Measurements from ENCODE around the gene OR6S1. TPM values are rescaled to one million over a fixed set of nuclear protein-coding genes. Genes with fewer than 3 reads are reported as not detected.
A peak's percentile ranks its signal among the peaks of the same experiment; 100 is the strongest.

The OR6S1 gene
- total RNA-seq, 1 donor from 2014 or later = not detected

DNA sequence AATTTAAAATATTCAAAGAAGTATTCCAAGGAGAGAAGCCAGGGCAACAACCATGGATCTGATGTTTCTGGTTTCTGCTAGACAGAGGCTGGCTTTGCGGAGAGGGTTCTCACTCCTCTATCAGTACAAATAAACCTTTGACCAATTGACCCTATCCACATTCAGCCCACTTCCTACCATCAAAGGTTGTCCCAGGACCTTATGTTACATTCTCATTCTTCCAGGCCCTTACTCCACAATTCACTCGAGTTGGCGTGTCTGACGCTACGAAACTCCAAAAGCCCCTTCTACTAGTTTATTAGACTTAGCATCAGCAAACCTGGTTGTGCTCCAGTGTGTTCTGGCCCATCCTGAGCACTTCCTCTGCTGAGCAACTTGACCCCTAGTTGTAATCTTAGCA is 25.5 kb downstream of the OR6S1 start:
- DNase-seq (no peak), ATAC-seq (no peak)
- no peak overlapping the region for H3K4me3 ChIP-seq
- intact Hi-C loops (cut with DNase I) = loop anchor here (10.0 kb wide), 1 partner anchor 69 kb away; the partner anchor contains the start of genes ANG and RNASE4
- H3K27me3 ChIP-seq = no peaks in the 10 kb centered on the region
- H3K9me3 ChIP-seq = no peaks in the 10 kb centered on the region
- TF ChIP-seq, protein P1, sequence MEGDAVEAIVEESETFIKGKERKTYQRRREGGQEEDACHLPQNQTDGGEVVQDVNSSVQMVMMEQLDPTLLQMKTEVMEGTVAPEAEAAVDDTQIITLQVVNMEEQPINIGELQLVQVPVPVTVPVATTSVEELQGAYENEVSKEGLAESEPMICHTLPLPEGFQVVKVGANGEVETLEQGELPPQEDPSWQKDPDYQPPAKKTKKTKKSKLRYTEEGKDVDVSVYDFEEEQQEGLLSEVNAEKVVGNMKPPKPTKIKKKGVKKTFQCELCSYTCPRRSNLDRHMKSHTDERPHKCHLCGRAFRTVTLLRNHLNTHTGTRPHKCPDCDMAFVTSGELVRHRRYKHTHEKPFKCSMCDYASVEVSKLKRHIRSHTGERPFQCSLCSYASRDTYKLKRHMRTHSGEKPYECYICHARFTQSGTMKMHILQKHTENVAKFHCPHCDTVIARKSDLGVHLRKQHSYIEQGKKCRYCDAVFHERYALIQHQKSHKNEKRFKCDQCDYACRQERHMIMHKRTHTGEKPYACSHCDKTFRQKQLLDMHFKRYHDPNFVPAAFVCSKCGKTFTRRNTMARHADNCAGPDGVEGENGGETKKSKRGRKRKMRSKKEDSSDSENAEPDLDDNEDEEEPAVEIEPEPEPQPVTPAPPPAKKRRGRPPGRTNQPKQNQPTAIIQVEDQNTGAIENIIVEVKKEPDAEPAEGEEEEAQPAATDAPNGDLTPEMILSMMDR (IDR thresholded peaks at IDR 0.05) = no peak
- peaks cover 9% of the 10 kb centered on the region for H3K4me1 ChIP-seq
- H3K27ac ChIP-seq = no peak overlapping the region
- H3K36me3 ChIP-seq = no peaks in the 10 kb centered on the region

DNA sequence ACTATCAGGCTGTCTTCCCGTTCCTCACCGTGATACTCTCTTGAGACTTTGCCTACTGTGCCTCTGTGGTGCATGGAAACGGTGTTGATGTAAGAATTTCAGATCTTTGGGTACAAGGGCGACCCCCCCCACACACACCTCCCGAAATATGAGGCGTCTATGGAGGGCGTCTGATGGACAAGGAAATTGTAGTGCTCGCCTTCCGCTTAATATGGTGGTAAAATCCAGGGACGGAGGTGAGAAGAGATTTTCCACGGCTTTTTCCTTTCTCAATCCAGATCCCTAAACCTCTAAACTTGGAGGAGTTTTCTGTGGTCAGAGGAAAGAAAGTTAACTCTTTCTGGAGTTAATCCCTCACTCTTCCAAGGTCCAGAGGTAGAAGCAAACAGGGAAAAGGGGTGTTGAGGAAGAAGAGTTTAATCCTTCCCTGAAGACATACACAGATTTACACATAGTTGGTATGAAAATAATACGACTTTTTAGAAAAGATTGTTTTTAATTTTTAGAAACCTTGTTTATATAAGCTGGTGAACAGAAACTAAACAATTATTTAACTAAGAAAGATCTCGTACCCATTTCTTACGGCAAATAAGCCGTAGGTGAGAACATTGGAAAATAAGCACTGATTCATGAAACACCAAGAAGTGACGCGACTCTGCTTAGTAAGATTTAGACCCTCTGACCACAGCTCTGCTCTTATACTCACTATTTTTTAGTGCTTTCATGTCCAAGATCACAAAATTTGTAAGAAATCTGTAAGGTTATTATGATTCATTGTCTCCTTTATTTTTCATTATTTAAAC is 27.3 kb downstream of the OR6S1 start:
- Histone ChIP-seq H3K4me3 (peak overlapping the region; percentile 58), H3K4me1 (peaks cover 18% of the 10 kb centered on the region), H3K36me3 (no peaks in the 10 kb centered on the region), H3K27me3 (no peaks in the 10 kb centered on the region), H3K27ac (peak overlapping the region; percentile 63), H3K9me3 (no peaks in the 10 kb centered on the region)
- DNase-seq (no peak), ATAC-seq (peak; percentile 1)
- intact Hi-C loops (cut with DNase I) = loop anchor here (10.0 kb wide), 1 partner anchor 71 kb away; the partner anchor contains the start of genes ANG and RNASE4
- TF ChIP-seq, protein P1 (IDR thresholded peaks at IDR 0.05) = no peak

DNA sequence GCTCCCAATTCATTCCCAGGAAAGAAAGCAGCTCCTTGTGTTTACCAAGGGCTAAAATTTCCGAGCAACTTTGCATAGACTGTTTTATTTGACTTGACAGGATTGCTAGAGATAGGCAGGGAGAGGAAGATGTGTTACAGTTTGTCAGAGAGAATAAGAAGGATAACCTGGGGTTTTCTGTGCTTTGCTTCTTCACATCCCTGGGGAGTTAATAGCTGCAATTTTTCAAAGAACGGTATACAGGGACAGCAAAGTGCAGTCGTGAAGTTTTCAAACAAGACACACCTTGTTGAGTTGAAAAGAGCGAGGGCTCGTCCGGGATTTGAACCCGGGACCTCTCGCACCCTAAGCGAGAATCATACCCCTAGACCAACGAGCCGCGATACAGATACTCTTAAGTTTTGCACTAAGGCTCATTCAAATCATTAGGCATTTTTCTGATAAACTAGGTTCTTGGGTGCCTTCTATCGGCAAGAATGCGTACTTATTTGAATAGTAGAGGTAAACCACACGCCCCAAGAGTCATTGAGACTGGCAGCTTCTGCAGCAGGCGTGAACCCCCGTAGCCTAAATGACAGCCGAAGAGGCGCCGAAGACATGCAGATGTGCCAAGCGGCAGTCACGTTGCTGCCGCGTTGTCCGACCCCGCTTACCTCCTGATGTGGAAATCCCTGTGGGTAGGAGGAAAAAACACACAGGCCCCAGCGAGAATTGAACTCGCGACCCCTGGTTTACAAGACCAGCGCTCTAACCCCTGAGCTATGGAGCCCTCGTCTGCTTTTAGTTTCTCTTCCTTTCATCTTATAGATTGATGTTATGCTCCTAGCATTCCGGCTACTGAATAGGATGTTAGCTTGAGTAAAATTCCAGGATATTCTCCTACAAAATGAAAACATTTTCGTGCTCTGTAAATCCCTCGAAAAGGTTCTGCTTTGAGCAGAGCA is 28.1 kb downstream of the OR6S1 start:
- TF ChIP-seq, protein P1 (IDR thresholded peaks at IDR 0.05) = peak; percentile 74
- H3K9me3 ChIP-seq = no peaks in the 10 kb centered on the region
- peak; percentile 83 for DNase-seq
- peak; percentile 92 for ATAC-seq
- no peaks in the 10 kb centered on the region for H3K36me3 ChIP-seq
- intact Hi-C loops (cut with DNase I) = loop anchor here (10.0 kb wide), 1 partner anchor 71 kb away; the partner anchor contains the start of genes ANG and RNASE4
- H3K4me1 ChIP-seq = peaks cover 18% of the 10 kb centered on the region
- peak overlapping the region; percentile 63 for H3K27ac ChIP-seq
- H3K27me3 ChIP-seq = no peaks in the 10 kb centered on the region
- peak overlapping the region; percentile 58 for H3K4me3 ChIP-seq

DNA sequence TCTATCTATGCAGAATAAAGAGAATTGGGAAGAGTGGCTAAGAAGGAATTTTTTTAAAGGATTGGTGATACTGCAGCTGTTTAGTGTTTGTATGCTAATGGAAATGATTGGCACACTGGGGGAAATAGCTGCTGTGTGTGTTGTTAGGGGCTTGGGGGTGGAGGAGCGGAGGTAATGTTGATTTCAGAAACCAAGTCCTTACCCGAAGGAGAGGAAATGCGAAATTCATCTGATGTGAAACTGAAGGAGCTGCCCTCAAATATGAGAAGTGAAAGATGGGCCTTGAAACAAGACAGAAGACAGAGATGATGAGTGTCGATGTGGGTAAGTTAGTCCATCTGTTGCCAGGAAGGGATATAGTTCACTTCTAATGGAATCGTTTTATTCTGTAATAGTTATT is 29.1 kb downstream of the OR6S1 start:
- intact Hi-C loops (cut with DNase I) = loop anchor here (10.0 kb wide), 1 partner anchor 72 kb away; the partner anchor contains the start of genes ANG and RNASE4
- no peak overlapping the region for H3K27ac ChIP-seq
- no peak for ATAC-seq

DNA sequence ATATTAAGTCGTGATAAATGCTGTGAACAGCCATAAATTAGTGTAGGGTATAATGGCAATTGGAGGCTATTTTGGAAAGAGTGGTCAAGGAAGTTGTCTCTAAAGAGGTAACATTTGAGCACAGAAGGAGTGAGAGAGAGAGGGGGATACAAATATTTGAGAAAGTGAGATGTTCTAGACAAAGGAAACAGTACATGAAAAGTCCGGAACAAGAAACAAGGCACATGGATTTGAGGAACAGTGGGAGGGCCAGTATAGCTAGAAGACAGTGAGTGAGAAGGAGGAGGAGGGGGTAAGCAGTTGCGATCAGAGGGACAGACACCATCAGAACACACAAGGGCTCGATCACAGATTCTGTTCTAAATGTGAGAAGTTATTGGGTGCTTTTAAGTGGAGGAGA is 30.2 kb downstream of the OR6S1 start:
- no peak for ATAC-seq
- TF ChIP-seq, protein P1 (IDR thresholded peaks at IDR 0.05) = no peak
- H3K4me3 ChIP-seq = no peak overlapping the region
- no peaks in the 10 kb centered on the region for H3K36me3 ChIP-seq
- no peak for DNase-seq
- no peak overlapping the region for H3K27ac ChIP-seq
- intact Hi-C loops (cut with DNase I) = loop anchor here (10.0 kb wide), 1 partner anchor 74 kb away; the partner anchor contains the start of genes ANG and RNASE4
- H3K4me1 ChIP-seq = peaks cover 18% of the 10 kb centered on the region
- H3K27me3 ChIP-seq = no peaks in the 10 kb centered on the region
- no peaks in the 10 kb centered on the region for H3K9me3 ChIP-seq

More for the DNA sequence above, 29.1 kb downstream of the OR6S1 start:
- no peak overlapping the region for H3K4me3 ChIP-seq
- H3K27me3 ChIP-seq = no peaks in the 10 kb centered on the region
- TF ChIP-seq, protein P1 (IDR thresholded peaks at IDR 0.05) = no peak
- no peaks in the 10 kb centered on the region for H3K9me3 ChIP-seq
- peaks cover 18% of the 10 kb centered on the region for H3K4me1 ChIP-seq
- H3K36me3 ChIP-seq = no peaks in the 10 kb centered on the region
- DNase-seq = no peak

Measured in upper lobe of right lung (tissue), 1 donor.